HG03378 (cell line): Measurements from ENCODE around the gene HEATR5B.
"Not testable (repeated sequence)": the region's sequence is repeated elsewhere in the genome, so short reads cannot be mapped to it uniquely, and the experiment has no call there.

ENCODE experiments used
- ATAC-seq: cut with Tn5 transposase; IDR thresholded peaks from one replicate; pipeline ENCODE4 v1.9.1; 2021; ENCODE audit warnings: mild to moderate bottlenecking, moderate library complexity; ENCODE audit not compliant: unreplicated experiment

The HEATR5B gene

GRCh38 chr2:36988008-36988407 lies 96.2 kb downstream of the HEATR5B start:
- ATAC-seq, result no peak

DNA sequence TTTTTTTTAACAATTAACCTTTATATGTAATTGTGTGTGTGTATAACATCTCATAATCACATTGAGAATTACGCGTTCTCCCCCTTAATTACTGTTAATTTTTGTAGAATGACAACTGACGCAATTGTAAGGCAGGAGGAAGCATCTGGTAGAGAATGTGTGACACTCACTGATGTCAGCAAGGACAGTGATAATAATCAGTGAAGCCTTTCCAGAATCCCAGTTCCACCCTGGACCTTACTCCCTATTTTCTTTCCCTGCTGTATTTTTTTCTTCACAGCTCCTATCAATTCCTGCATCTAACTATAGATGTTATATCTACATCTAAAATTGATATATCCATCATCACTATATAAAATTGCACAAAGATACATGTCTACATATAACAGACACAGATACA lies 101.7 kb downstream of the HEATR5B start:
- ATAC-seq, result no peak

DNA sequence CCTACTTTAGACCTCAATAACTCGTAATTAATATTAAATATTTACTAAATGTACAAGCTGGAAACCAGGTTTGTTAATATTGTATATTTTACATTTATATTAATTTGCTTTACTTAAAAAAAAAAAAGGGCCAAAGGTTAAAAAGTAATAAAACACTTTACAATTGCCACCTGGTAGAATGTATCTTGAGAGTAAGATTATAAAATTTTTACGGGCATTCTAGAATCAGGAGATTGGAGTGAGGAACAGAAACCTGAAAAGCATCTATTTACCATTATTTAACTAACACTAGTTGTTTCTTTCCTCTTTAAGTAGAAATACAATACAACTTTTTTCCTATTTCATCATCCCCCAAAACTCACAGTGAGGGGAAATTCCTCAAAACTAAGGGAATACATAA lies 102.3 kb downstream of the HEATR5B start:
- no peak for ATAC-seq

DNA sequence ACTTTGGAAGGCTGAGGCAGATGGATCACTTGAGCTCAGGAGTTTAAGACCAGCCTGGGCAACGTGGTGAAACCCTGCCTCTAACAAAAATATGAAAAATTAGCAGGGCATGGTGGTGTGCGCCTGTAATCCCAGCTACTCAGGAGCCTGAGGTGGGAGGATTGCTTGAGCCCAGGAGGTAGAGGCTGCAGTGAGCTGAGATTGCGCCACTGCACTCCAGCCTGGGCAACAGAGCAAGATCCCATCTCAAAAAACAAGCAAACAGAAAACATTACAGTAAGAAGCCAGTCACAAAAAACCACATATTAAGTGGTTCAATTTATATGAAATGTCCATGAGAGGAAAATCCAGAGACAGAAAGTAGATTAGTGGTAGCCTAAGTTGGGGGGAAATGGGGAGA lies 105.2 kb downstream of the HEATR5B start:
- not testable (repeated sequence) for ATAC-seq

GRCh38 chr2:36976065-36976464 lies 108.1 kb downstream of the HEATR5B start:
- ATAC-seq, result no peak

DNA sequence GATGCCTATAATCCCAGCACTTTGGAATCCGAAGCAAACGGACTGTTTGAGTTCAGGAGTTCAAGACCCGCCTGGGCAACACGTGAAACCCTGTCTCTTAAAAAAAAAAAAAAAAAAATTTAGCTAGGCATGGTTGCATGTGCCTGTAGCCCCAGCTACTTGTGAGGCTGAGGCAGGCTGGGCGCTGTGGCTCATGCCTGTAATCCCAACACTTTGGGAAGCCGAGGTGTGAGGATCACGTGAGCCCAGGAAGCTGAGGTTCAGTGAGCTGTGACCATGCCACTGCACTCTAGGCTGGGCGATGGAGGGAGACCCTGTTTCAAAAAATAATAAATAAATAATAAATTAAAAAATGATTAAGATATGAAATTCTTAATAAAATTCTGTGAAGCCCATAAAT lies 108.9 kb downstream of the HEATR5B start:
- no peak for ATAC-seq

GRCh38 chr2:36973320-36973719 lies 110.9 kb downstream of the HEATR5B start:
- ATAC-seq, result no peak

- no peak for ATAC-seq
These were observed 112.2 kb downstream of the HEATR5B start for GRCh38 chr2:36971990-36972389.

DNA sequence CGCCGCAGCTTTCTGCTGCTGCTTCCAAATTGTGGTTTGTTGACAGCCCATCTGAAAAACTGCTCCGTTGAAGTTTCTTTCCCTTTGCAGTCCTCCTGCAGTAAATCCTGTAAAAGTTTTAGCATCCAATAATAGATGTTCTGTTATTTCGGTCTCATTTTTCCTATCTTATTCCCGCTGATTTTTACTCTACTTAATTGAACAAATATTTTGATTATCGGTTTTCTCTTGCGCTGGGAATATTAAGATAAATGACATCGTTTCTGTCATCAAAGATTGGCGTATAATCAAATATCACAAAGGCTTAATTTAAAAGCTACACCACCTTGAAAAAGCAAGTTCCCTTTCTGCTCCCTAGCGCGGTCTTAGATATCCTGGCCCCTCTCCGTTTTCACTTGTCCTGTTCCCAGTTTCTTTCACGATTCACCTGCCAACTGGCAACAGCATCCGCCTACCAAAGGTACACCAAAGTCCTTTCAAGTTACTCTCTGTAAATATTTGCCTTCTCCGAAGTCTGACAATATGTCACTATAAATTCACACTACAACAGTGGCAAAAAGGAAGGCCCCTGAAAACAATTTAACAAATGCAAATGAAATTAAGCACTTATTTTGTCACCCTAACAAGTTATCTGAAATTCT lies 116.8 kb downstream of the HEATR5B start:
- no peak for ATAC-seq

GRCh38 chr2:36966370-36967235 lies 117.6 kb downstream of the HEATR5B start, which contains the start of gene STRN:
Gene STRN, minus strand, starts transcription at chr2:36966536. Its CDS starts 73 bp downstream, at chr2:36966463.
- peak; percentile 94 for ATAC-seq

GRCh38 chr2:36965751-36966369 lies 118.3 kb downstream of the HEATR5B start:
- ATAC-seq, result peak; percentile 42

GRCh38 chr2:36965206-36965605 lies 119.0 kb downstream of the HEATR5B start:
- ATAC-seq, result no peak

- no peak for ATAC-seq
These were observed 119.6 kb downstream of the HEATR5B start for GRCh38 chr2:36964496-36965058.

GRCh38 chr2:36963734-36964133 lies 120.4 kb downstream of the HEATR5B start:
- no peak for ATAC-seq

GRCh38 chr2:36963106-36963505 lies 121.1 kb downstream of the HEATR5B start:
- ATAC-seq, result no peak

DNA sequence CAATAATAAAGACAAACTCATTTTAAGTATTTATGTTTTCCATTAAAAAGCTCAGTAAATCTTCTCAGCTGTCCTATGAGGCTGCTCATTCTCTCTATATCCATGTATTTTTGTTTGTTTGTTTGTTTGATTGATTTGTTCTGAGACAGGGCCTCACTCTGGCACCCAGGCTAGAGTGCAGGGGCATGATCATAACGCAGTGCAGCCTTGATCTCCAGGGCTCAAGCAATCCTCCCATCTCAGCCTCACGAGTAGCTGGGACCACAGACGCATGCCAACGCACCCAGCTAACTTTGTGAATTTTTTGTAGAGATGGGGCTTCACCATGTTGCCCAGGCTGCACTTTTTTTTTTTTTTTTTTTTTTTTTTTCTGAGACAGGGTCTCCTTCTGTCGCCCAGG lies 123.4 kb downstream of the HEATR5B start:
- no peak for ATAC-seq

- ATAC-seq, result no peak
These were observed 124.0 kb downstream of the HEATR5B start for GRCh38 chr2:36960005-36960675.

GRCh38 chr2:36954977-36955607 lies 129.1 kb downstream of the HEATR5B start:
- no peak for ATAC-seq

- no peak for ATAC-seq
These were observed 131.4 kb downstream of the HEATR5B start for GRCh38 chr2:36952748-36953197.

- no peak for ATAC-seq
These were observed 132.6 kb downstream of the HEATR5B start for GRCh38 chr2:36951574-36951973.
